HepG2 (cell line): ENCODE measurements around the gene ARHGEF12.

Experiments
- HDAC6 ChIP-seq: fragments of 200-600 bp; sonication (generic); IDR thresholded peaks from 2 replicates; pipeline ENCODE4 v1.7.0; 2017; ENCODE audit warnings: mild to moderate bottlenecking, antibody characterized with exemption, low read length, low read depth
- KLF16 ChIP-seq, 2 experiments: sonication (generic) in 1 of 2; formaldehyde crosslinking in 1 of 2; IDR thresholded peaks; 2 replicates each; pipeline versions ENCODE4 v1.6.1 to v1.8.0; 2016 to 2023; ENCODE audit warnings: missing genetic modification reagents in 2 of 2, missing compliant biosample characterization in 1 of 2
- MTF2 ChIP-seq: sonication (generic); formaldehyde crosslinking; IDR thresholded peaks from 2 replicates; pipeline ENCODE4 v1.5.0; 2020; ENCODE audit warnings: missing genetic modification reagents, borderline replicate concordance
- PHF5A ChIP-seq: IDR thresholded peaks from one replicate; pipeline ENCODE4 v1.6.1; 2018; ENCODE audit warnings: low read depth, missing genetic modification reagents; ENCODE audit not compliant: unreplicated experiment
- RBM39 ChIP-seq: fragments of 200-400 bp; formaldehyde crosslinking; IDR thresholded peaks from one replicate; pipeline ENCODE4 v1.6.1; 2018; ENCODE audit warnings: antibody characterized with exemption, mild to moderate bottlenecking, low read depth, low read length; ENCODE audit not compliant: poor library complexity, severe bottlenecking
- TP53 ChIP-seq: sonication (generic); formaldehyde crosslinking; conservative IDR thresholded peaks from 2 replicates; pipeline ENCODE4 v1.4.0; 2020; ENCODE audit warnings: missing genetic modification reagents
- ZNF138 ChIP-seq: sonication (generic); formaldehyde crosslinking; IDR thresholded peaks from 2 replicates; pipeline ENCODE4 v1.5.0; 2020; ENCODE audit warnings: mild to moderate bottlenecking, low read depth, missing genetic modification reagents
- ZNF274 ChIP-seq: sonication (generic); formaldehyde crosslinking; IDR thresholded peaks from 2 replicates; pipeline ENCODE4 v1.5.1; 2020; ENCODE audit warnings: mild to moderate bottlenecking, missing genetic modification reagents
- ZNF34 ChIP-seq: sonication (generic); formaldehyde crosslinking; IDR thresholded peaks from 2 replicates; pipeline ENCODE4 v1.4.0; 2020; ENCODE audit warnings: mild to moderate bottlenecking, missing genetic modification reagents, borderline replicate concordance
- ZNF547 ChIP-seq: sonication (generic); formaldehyde crosslinking; IDR thresholded peaks from 2 replicates; pipeline ENCODE4 v1.5.1; 2020; ENCODE audit warnings: mild to moderate bottlenecking, missing genetic modification reagents
- TF ChIP-seq, protein P1 (sequence below): sonication (generic); formaldehyde crosslinking; IDR thresholded peaks from 2 replicates; pipeline ENCODE4 v1.5.0; 2020; ENCODE audit warnings: mild to moderate bottlenecking, missing genetic modification reagents, moderate library complexity
- TF ChIP-seq, protein P2 (sequence below): sonication (generic); formaldehyde crosslinking; IDR thresholded peaks from 2 replicates; pipeline ENCODE4 v1.8.1; 2023; ENCODE audit warnings: mild to moderate bottlenecking, moderate library complexity, missing genetic modification reagents
- TF ChIP-seq, protein P3 (sequence below): sonication (generic); formaldehyde crosslinking; IDR thresholded peaks from 2 replicates; pipeline ENCODE4 v1.5.1; 2020; ENCODE audit warnings: missing genetic modification reagents, mild to moderate bottlenecking, borderline replicate concordance

DNA sequence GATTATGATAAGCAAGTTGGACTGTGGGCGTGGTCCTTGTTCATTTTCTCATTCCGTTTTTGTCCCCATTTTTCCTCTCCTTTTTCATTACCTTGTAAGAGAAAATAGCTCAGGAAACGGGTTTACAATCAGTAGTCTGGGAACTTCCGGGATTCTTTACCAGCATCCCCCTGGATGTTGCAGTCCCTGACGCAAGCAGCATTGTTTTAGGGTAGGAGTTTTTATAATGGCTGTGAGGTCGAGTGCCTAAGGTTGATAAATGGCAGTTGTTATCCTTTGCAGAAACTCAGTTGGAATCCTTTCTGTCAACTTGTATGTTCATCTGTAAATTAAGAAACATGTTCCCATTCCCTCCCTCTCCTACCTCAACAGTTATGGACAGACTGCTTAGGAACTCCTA, 68.3 kb downstream of the ARHGEF12 start:
- TF ChIP-seq ZNF274 (no peak), PHF5A (CRISPR knock-in tag) (no peak), KLF16 (CRISPR knock-in tag; IDR thresholded peaks at IDR 0.05) (no peak), RBM39 (no peak), HDAC6 (no peak), ZNF34 (no peak), ZNF138 (no peak), ZNF547 (no peak), TP53 (CRISPR knock-in tag) (no peak), MTF2 (CRISPR knock-in tag) (no peak)
- TF ChIP-seq, protein P1, sequence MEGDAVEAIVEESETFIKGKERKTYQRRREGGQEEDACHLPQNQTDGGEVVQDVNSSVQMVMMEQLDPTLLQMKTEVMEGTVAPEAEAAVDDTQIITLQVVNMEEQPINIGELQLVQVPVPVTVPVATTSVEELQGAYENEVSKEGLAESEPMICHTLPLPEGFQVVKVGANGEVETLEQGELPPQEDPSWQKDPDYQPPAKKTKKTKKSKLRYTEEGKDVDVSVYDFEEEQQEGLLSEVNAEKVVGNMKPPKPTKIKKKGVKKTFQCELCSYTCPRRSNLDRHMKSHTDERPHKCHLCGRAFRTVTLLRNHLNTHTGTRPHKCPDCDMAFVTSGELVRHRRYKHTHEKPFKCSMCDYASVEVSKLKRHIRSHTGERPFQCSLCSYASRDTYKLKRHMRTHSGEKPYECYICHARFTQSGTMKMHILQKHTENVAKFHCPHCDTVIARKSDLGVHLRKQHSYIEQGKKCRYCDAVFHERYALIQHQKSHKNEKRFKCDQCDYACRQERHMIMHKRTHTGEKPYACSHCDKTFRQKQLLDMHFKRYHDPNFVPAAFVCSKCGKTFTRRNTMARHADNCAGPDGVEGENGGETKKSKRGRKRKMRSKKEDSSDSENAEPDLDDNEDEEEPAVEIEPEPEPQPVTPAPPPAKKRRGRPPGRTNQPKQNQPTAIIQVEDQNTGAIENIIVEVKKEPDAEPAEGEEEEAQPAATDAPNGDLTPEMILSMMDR (CRISPR knock-in tag), result no peak
- TF ChIP-seq, protein P2, sequence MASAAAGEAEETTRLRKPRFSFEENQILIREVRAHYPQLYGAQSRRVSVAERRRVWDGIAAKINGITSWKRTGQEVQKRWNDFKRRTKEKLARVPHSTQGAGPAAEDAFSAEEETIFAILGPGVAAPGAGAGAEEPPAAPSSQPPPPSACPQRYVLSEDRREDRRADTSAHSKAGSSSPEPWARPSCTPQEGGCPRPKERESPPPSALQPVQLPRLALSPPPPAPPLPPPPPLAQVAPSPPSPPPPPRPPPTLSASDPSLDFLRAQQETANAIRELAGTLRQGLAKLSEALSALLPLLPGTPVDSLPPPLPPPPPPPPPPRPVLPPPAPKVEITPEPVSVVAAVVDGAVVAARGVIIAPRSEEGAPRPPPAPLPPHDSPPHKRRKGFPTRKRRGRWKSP (CRISPR knock-in tag), result no peak
- TF ChIP-seq, protein P3, sequence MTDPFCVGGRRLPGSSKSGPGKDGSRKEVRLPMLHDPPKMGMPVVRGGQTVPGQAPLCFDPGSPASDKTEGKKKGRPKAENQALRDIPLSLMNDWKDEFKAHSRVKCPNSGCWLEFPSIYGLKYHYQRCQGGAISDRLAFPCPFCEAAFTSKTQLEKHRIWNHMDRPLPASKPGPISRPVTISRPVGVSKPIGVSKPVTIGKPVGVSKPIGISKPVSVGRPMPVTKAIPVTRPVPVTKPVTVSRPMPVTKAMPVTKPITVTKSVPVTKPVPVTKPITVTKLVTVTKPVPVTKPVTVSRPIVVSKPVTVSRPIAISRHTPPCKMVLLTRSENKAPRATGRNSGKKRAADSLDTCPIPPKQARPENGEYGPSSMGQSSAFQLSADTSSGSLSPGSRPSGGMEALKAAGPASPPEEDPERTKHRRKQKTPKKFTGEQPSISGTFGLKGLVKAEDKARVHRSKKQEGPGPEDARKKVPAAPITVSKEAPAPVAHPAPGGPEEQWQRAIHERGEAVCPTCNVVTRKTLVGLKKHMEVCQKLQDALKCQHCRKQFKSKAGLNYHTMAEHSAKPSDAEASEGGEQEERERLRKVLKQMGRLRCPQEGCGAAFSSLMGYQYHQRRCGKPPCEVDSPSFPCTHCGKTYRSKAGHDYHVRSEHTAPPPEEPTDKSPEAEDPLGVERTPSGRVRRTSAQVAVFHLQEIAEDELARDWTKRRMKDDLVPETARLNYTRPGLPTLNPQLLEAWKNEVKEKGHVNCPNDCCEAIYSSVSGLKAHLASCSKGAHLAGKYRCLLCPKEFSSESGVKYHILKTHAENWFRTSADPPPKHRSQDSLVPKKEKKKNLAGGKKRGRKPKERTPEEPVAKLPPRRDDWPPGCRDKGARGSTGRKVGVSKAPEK (CRISPR knock-in tag), result no peak
